ENCODE data around the gene CCSER1. TPM values are rescaled to one million over a fixed set of nuclear protein-coding genes. Genes with fewer than 3 reads are reported as not detected.

Gene CCSER1
- total RNA-seq, 4 donors from 2014 or later: 3.2 to 17.3 (median 10.2) TPM

DNA sequence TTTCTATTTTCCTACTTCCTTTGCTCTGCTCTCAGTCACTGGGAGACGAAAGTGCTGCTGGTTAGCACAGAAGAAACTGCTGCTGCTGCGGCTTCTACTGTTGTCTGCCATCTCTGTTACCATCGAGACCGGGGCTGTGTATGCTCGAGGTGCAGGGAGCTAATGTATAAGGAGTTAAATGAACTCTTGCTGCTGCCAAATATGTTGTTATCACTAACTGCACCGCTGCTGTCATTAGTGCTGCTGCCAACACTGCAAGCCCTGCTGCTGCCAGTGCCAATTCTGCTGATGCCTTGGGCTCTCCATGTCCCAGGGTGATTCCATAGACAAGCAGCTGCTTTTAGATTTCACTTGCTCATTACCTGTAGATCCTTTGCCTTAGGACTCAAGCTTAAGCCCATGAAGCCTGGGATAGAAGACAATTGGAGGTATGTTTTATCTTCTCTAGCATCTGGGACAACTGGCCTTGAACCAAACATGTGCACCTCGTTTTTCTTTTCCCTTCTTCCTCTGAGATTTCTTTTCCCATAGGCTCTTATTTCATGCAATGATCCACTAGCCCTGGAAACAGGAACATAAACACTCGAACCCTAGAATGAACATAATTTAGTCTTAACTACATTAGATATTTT, 107.8 kb downstream of the CCSER1 start:
- DNase-seq (ENCODE audit: low spot score): no peak
- no peak for ATAC-seq (ENCODE audit: low FRiP score)
- TF ChIP-seq, protein P1, sequence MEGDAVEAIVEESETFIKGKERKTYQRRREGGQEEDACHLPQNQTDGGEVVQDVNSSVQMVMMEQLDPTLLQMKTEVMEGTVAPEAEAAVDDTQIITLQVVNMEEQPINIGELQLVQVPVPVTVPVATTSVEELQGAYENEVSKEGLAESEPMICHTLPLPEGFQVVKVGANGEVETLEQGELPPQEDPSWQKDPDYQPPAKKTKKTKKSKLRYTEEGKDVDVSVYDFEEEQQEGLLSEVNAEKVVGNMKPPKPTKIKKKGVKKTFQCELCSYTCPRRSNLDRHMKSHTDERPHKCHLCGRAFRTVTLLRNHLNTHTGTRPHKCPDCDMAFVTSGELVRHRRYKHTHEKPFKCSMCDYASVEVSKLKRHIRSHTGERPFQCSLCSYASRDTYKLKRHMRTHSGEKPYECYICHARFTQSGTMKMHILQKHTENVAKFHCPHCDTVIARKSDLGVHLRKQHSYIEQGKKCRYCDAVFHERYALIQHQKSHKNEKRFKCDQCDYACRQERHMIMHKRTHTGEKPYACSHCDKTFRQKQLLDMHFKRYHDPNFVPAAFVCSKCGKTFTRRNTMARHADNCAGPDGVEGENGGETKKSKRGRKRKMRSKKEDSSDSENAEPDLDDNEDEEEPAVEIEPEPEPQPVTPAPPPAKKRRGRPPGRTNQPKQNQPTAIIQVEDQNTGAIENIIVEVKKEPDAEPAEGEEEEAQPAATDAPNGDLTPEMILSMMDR (IDR thresholded peaks at IDR 0.05): no peak

DNA sequence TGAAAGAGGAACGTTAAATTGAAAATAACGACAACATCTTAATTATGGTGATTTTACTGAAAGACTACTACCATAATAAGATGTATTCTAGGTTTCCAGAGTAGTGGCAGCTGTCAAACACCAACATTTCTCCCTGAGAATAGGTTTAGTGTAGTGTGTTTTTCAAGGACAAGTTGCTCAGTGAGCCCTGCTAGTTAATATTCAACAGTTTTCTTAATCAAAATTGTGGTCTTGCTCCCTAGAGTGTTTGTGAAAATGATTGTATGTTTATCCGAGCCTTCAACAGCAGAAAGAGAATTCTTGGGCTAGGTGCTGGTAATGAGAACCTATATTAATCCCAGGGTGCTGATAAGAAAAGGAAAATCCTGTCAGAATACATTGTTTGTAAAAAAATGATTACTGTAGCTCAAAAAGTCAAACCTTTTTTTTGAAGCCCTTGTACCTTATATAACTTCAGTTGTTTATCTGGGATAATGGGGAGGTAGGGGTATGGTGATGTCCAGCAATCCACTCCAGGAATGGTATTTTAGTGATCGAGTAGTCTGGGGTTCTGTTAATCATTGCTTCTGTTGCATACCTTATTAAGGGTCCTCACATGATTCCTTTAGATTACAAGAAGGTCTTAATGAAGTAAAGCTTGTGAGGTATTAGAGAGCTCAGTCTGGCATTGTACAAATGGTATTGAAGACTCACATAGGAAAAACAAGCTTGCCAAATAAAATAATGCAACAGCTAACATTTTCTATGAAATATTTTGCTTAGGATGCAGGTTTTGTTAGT, 110.7 kb downstream of the CCSER1 start:
- DNase-seq (ENCODE audit: low spot score) (no peak), ATAC-seq (ENCODE audit: low FRiP score) (no peak)
- TF ChIP-seq, protein P1 (IDR thresholded peaks at IDR 0.05): no peak

DNA sequence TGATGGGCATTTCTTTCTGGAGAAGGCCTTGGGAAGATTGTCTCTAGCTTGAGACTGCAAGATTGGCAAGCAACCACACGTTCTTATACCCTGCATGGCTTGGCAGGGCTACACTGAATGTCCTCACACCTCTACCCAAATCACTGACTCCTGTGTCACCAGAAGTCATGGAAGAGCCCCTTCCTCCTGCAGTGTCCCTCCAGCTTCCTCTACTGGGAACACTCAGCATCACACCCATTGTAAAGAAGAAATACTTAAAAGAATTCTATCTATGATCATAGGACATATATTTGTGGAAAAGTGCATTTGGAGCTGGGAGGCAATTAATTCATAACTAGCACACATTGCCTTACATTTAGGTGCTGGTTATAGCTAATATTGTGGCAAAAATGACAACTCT, 113.1 kb downstream of the CCSER1 start:
- ATAC-seq (ENCODE audit: low FRiP score): no peak
- no peak for DNase-seq (ENCODE audit: low spot score)

DNA sequence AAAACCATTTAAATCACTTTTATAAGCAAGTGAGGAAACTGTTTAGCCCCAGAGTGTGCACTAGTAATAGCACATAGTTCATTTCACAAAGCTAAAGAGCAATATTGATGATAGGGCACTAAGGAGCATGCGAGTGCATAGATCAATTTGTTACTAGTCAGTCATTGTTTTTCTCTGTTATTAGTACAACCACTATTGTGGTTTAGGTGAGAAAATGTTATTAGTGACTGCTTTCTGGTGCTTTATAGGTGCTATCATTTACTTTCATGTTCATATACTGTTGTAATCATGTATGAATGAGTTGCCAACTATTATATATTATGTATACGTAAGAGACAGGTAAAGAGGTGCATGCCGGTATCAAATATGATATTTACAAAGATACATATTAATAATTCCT, 113.8 kb downstream of the CCSER1 start:
- TF ChIP-seq, protein P1 (IDR thresholded peaks at IDR 0.05): no peak
- no peak for ATAC-seq (ENCODE audit: low FRiP score)
- no peak for DNase-seq (ENCODE audit: low spot score)

More for the DNA sequence above, 113.1 kb downstream of the CCSER1 start:
- TF ChIP-seq, protein P1 (IDR thresholded peaks at IDR 0.05): no peak

DNA sequence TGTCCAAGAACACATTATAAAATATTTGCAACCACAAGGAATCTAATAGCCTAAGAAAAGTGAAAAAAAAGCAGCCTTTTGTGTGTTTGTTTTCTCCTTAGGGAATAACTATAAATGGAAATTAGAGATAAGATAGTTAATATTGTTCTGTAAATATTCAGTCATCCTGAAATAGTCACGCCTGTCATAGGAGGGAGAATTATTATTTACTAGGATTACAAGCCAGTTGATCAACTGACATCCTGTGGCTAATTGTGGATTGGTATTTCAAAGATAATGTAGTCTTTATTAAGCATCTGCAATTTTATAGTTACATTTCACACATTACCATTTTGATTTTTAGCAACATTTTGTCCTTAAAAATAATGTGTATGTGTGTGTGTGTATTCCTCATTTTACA, 118.6 kb downstream of the CCSER1 start:
- DNase-seq (ENCODE audit: low spot score): no peak
- TF ChIP-seq, protein P1 (IDR thresholded peaks at IDR 0.05): no peak
- ATAC-seq (ENCODE audit: low FRiP score): no peak

DNA sequence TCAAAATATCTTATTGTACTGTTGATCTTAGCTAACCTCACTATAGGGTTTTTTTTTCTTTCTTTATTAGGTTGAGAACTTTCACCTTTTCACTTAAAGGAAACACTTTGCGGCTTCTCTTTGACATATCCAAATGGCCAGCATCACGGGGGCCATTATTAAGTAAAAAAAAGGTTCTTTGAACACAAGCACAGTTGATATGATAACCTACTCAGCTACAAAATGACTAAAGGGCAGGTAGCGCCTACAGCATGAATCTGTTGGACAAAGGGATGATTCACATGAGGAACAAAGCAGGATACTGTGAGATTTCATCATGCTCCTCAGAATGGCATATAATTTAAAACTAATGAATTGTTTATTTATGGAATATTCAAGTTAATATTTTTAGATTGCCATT, 119.6 kb downstream of the CCSER1 start:
- ATAC-seq (ENCODE audit: low FRiP score): no peak
- no peak for DNase-seq (ENCODE audit: low spot score)

More for the DNA sequence above, 119.6 kb downstream of the CCSER1 start:
- TF ChIP-seq, protein P1 (IDR thresholded peaks at IDR 0.05): no peak

Measured in omental fat pad (tissue), 4 donors.